CD14-positive monocyte (primary cell): ENCODE measurements around the gene LAPTM4A. TPM values are rescaled to one million over a fixed set of nuclear protein-coding genes. Genes with fewer than 3 reads are reported as not detected.

Experiments
- DNase-seq, 3 donors: peaks; one replicate each; pipeline ENCODE4 v3.0.0-alpha.2; 2011 to 2022
- H2AFZ ChIP-seq: 2 replicates; pipeline ENCODE4 v1.6.0; 2012; ENCODE audit warnings: mild to moderate bottlenecking, low read depth, low read length, inconsistent platforms; ENCODE audit not compliant: insufficient read depth, poor library complexity, severe bottlenecking
- H3K27ac ChIP-seq, 2 donors: 1 replicate in 1 of 2; 2 replicates in 1 of 2; pipeline ENCODE4 v1.5.1; 2012 to 2013; ENCODE audit warnings: low read length in 2 of 2, control low read depth in 1 of 2, inconsistent platforms in 1 of 2, low read depth in 1 of 2, mild to moderate bottlenecking in 1 of 2
- H3K27me3 ChIP-seq, 2 donors: one replicate each; pipeline versions ENCODE4 v1.6.0 to v1.6.1; 2011 to 2013; ENCODE audit warnings: low read length in 2 of 2; ENCODE audit not compliant: control insufficient read depth in 2 of 2, insufficient read depth in 2 of 2
- H3K36me3 ChIP-seq, 2 donors: replicated peaks in 1 of 2; 1 replicate in 1 of 2; 2 replicates in 1 of 2; pipeline versions ENCODE4 v1.5.1 to v1.6.1; 2012 to 2013; ENCODE audit warnings: low read length in 2 of 2, control low read depth in 1 of 2, inconsistent platforms in 1 of 2, mild to moderate bottlenecking in 1 of 2; ENCODE audit not compliant: insufficient read depth in 2 of 2, control insufficient read depth in 1 of 2
- H3K4me1 ChIP-seq, 2 donors: 1 replicate in 1 of 2; 2 replicates in 1 of 2; pipeline versions ENCODE4 v1.5.1 to v1.6.1; 2012 to 2013; ENCODE audit warnings: low read length in 2 of 2, control low read depth in 1 of 2, inconsistent platforms in 1 of 2, mild to moderate bottlenecking in 1 of 2, moderate library complexity in 1 of 2; ENCODE audit not compliant: insufficient read depth in 2 of 2, control insufficient read depth in 1 of 2
- H3K4me2 ChIP-seq: replicated peaks from 2 replicates; pipeline ENCODE3; 2012; ENCODE audit warnings: low read length, moderate library complexity, mild to moderate bottlenecking; ENCODE audit not compliant: poor library complexity, severe bottlenecking; ENCODE audit errors: extremely low read depth
- H3K4me3 ChIP-seq, 3 experiments: fragments of 200-600 bp in 1 of 3; sonication (generic) in 1 of 3; replicated peaks in 1 of 3; 1 replicate in 2 of 3; 2 replicates in 1 of 3; pipeline ENCODE4 v1.5.1; 2011 to 2013; ENCODE audit warnings: low read length in 3 of 3, mild to moderate bottlenecking in 3 of 3, control low read depth in 2 of 3, low read depth in 2 of 3, inconsistent platforms in 1 of 3, moderate library complexity in 1 of 3
- H3K79me2 ChIP-seq: 2 replicates; pipeline ENCODE4 v1.6.0; 2012; ENCODE audit warnings: mild to moderate bottlenecking, control low read depth, inconsistent platforms, low read length, moderate library complexity; ENCODE audit not compliant: insufficient read depth
- H3K9ac ChIP-seq: 2 replicates; pipeline ENCODE4 v1.6.0; 2017; ENCODE audit warnings: low read length, mild to moderate bottlenecking; ENCODE audit not compliant: insufficient read depth, poor library complexity, severe bottlenecking
- H3K9me3 ChIP-seq, 2 donors: replicated peaks in 1 of 2; 1 replicate in 1 of 2; 2 replicates in 1 of 2; pipeline versions ENCODE4 v1.5.1 to v1.6.1; 2012 to 2013; ENCODE audit warnings: low read length in 2 of 2, control low read depth in 1 of 2; ENCODE audit not compliant: control insufficient read depth in 1 of 2, insufficient read depth in 1 of 2
- H4K20me1 ChIP-seq: 2 replicates; pipeline ENCODE4 v1.6.0; 2012; ENCODE audit warnings: mild to moderate bottlenecking, low read length, control low read depth, moderate library complexity; ENCODE audit not compliant: insufficient read depth
- H3K27ac Mint-ChIP-seq, 7 donors: one replicate each; pipeline ENCODE4 v1.8.0; 2020; ENCODE audit warnings: mild to moderate bottlenecking in 7 of 7, mixed read lengths in 7 of 7, moderate library complexity in 6 of 7, inconsistent platforms in 2 of 7
- H3K27me3 Mint-ChIP-seq, 3 donors: one replicate each; pipeline ENCODE4 v1.8.0; 2021 to 2022; ENCODE audit warnings: low read depth in 3 of 3, mild to moderate bottlenecking in 3 of 3, mixed read lengths in 3 of 3, moderate library complexity in 3 of 3, inconsistent platforms in 1 of 3
- H3K36me3 Mint-ChIP-seq, 2 donors: one replicate each; pipeline ENCODE4 v1.8.0; 2020; ENCODE audit warnings: mixed read lengths in 2 of 2, inconsistent platforms in 1 of 2, mild to moderate bottlenecking in 1 of 2
- H3K4me1 Mint-ChIP-seq: one replicate; pipeline ENCODE4 v1.8.0; 2020; ENCODE audit warnings: mild to moderate bottlenecking, mixed read lengths
- H3K4me3 Mint-ChIP-seq, 2 donors: one replicate each; pipeline ENCODE4 v1.8.0; 2020; ENCODE audit warnings: mild to moderate bottlenecking in 2 of 2, mixed read lengths in 2 of 2, moderate library complexity in 1 of 2
- H3K9me3 Mint-ChIP-seq, 7 donors: one replicate each; pipeline ENCODE4 v1.8.0; 2020 to 2022; ENCODE audit warnings: mixed read lengths in 7 of 7, mild to moderate bottlenecking in 6 of 7, moderate library complexity in 6 of 7, inconsistent platforms in 2 of 7
- WGBS: methylation state at CpG from one replicate; pipeline ENCODE4 v1.1.5; 2013; ENCODE audit warnings: missing lambda C conversion rate; ENCODE audit not compliant: insufficient coverage; 5-methylcytosine and 5-hydroxymethylcytosine counted together
- intact Hi-C, 2 donors: fragments of 100-400 bp; cut with micrococcal nuclease; formaldehyde crosslinking; loops; one replicate each; pipeline versions ENCODE4 v1.15.0 to v1.15.1; 2023
- polyA plus RNA-seq, 3 donors: library from polyadenylated mRNA; depleted of rRNA in 1 of 3; unstranded in 2 of 3; stranded (reverse) in 1 of 3; fragments of 300-500 nt in 2 of 3; fragments of >200 nt in 1 of 3; fragmentation: Illumina TruSeq in 2 of 3; gene quantifications; 1 replicate in 2 of 3; 2 replicates in 1 of 3; pipeline ENCODE4 v1.2.3, GENCODE V29; 2012 to 2021
- TF ChIP-seq, protein P1 (sequence below): fragments of 200-600 bp; IDR thresholded peaks from one replicate; pipeline ENCODE4 v1.8.0; 2022; ENCODE audit warnings: antibody characterized with exemption, mild to moderate bottlenecking

The LAPTM4A gene
- polyA plus RNA-seq, 3 donors: 182 to 442 (median 421) TPM

DNA sequence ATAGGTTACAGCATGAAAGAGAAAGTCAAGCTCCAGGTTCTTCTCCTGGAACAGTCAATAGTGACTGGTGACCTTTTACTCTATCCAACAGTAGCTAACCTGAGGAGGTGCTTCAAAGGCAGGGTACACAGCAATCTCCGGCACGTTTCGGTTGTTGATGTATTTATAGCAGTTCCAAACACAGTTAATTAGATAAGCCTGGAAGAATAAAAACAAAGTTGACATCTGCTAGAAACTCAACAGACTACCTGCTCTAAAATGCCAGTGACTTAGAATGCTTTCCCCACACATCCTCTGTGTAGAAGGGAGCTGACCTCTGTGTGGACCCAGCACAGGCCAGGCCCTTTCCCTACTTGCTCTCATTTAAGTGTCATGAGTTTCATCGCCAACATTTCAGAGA, 17.2 kb downstream of the LAPTM4A start:
- peaks cover 9% of the 10 kb centered on the region for H3K4me1 Mint-ChIP-seq
- H3K9me3 Mint-ChIP-seq: peaks cover 0 to 7% (median 5%) of the 10 kb centered on the region in 7 donors
- H3K79me2 ChIP-seq: peaks cover 39% of the 10 kb centered on the region

DNA sequence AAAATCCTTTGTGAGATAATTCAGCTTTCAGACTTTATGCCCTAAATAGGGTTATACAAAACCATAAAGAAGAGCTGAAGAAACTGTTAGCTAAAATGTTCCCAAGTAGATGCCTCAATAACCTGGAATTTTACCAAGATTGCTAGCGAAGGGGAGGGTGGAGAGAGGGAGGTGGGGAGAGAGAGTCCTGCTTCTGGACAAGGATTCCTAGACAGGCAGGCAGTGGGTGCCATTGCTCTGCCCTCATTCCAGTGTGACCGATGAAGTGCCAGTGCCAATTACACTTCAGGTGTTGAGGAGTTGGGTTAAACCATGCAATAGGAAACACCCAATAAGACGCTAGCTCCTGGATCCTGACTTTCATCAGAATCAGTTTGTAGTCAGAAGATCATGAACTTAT, 18.1 kb downstream of the LAPTM4A start:
- no peak overlapping the region for H3K4me2 ChIP-seq
- peaks cover 30% of the 10 kb centered on the region for H3K79me2 ChIP-seq
- intact Hi-C loops: no loop called here
- no peaks in the 10 kb centered on the region for H3K4me1 ChIP-seq
- peaks cover 9% of the 10 kb centered on the region for H3K4me1 Mint-ChIP-seq
- peaks cover 100% of the 10 kb centered on the region for H4K20me1 ChIP-seq
- H2AFZ ChIP-seq: no peak overlapping the region
- H3K4me3 Mint-ChIP-seq: no peak overlapping the region
- DNase-seq: no peak
- H3K9me3 Mint-ChIP-seq: peaks cover 0 to 12% (median 5%) of the 10 kb centered on the region in 7 donors
- H3K27ac ChIP-seq: peak overlapping the region in 1 of 2 donors; percentile 14
- peaks cover 0 to 3% (median 0%) of the 10 kb centered on the region in 3 donors for H3K27me3 Mint-ChIP-seq
- no CpG with 5 or more reads among the region's 3 CpGs for WGBS
- H3K27ac Mint-ChIP-seq: no peak overlapping the region
- peaks cover 95 to 100% of the 10 kb centered on the region in 2 donors for H3K36me3 Mint-ChIP-seq
- no peaks in the 10 kb centered on the region for H3K9me3 ChIP-seq
- TF ChIP-seq, protein P1, sequence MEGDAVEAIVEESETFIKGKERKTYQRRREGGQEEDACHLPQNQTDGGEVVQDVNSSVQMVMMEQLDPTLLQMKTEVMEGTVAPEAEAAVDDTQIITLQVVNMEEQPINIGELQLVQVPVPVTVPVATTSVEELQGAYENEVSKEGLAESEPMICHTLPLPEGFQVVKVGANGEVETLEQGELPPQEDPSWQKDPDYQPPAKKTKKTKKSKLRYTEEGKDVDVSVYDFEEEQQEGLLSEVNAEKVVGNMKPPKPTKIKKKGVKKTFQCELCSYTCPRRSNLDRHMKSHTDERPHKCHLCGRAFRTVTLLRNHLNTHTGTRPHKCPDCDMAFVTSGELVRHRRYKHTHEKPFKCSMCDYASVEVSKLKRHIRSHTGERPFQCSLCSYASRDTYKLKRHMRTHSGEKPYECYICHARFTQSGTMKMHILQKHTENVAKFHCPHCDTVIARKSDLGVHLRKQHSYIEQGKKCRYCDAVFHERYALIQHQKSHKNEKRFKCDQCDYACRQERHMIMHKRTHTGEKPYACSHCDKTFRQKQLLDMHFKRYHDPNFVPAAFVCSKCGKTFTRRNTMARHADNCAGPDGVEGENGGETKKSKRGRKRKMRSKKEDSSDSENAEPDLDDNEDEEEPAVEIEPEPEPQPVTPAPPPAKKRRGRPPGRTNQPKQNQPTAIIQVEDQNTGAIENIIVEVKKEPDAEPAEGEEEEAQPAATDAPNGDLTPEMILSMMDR: no peak
- peaks cover 91 to 100% of the 10 kb centered on the region in 2 donors for H3K36me3 ChIP-seq
- no peak overlapping the region for H3K9ac ChIP-seq
- no peak overlapping the region for H3K4me3 ChIP-seq
- no peaks in the 10 kb centered on the region for H3K27me3 ChIP-seq

More for the DNA sequence above, 17.2 kb downstream of the LAPTM4A start:
- intact Hi-C loops: no loop called here
- Histone ChIP-seq H3K4me3 (no peak overlapping the region), H3K4me2 (no peak overlapping the region), H4K20me1 (peaks cover 100% of the 10 kb centered on the region), H3K4me1 (no peaks in the 10 kb centered on the region), H2AFZ (no peak overlapping the region), H3K27me3 (no peaks in the 10 kb centered on the region), H3K27ac (no peak overlapping the region), H3K36me3 (peaks cover 93 to 100% of the 10 kb centered on the region in 2 donors), H3K9ac (no peak overlapping the region), H3K9me3 (no peaks in the 10 kb centered on the region)
- no peak overlapping the region for H3K27ac Mint-ChIP-seq
- DNase-seq: no peak
- no peak overlapping the region for H3K4me3 Mint-ChIP-seq
- H3K27me3 Mint-ChIP-seq: peaks cover 0 to 1% (median 0%) of the 10 kb centered on the region in 3 donors
- WGBS: 83% methylated on average over 1 of the region's 4 CpGs
- TF ChIP-seq, protein P1: no peak
- H3K36me3 Mint-ChIP-seq: peaks cover 94 to 100% of the 10 kb centered on the region in 2 donors
